HCT116 (cell line): Measurements from ENCODE around the gene FOXK2. TPM values are rescaled to one million over a fixed set of nuclear protein-coding genes. Genes with fewer than 3 reads are reported as not detected.

Source experiments
- ATAC-seq: fragments of 200-7000 bp; cut with Tn5 transposase; 2 replicates; pipeline ENCODE4 v1.9.1; 2020; ENCODE audit warnings: mild to moderate bottlenecking, moderate library complexity
- BruUV-seq: library from RNA; stranded (reverse); fragments of 400-500 nt; replicated peaks from 2 replicates; lab custom pipeline; 2021; lab: Mats Ljungman, UMichigan
- CTCF ChIA-PET: fragments of 300-600 bp; sonication (Branson Sonifier 250); formaldehyde crosslinking; loops from one replicate; lab custom pipeline; 2021; ENCODE audit warnings: antibody characterized with exemption; lab: Charles Lee
- POLR2A ChIA-PET: fragments of 300-600, 350-600 bp; sonication (Branson Sonifier 250); formaldehyde crosslinking; loops from one replicate; lab custom pipeline; 2021; ENCODE audit warnings: antibody characterized with exemption; lab: Charles Lee
- RAD21 ChIA-PET, 2 experiments: fragments of 300-600 bp; sonication (Branson Sonifier 250); formaldehyde crosslinking; loops; one replicate each; lab custom pipeline; 2023; ENCODE audit warnings: low total read pairs in 2 of 2; ENCODE audit not compliant: uncharacterized antibody in 2 of 2, unreplicated experiment in 2 of 2, low non-redundant PET in 1 of 2; lab: Charles Lee
- DNase-seq: peaks from one replicate; pipeline ENCODE4 v3.0.0-alpha.2; 2010; ENCODE audit warnings: low read depth, low spot score
- H2AFZ ChIP-seq: fragments of 200-600 bp; shearing (Covaris generic), sonication (generic); 2 replicates; pipeline ENCODE4 v1.6.1; 2017; ENCODE audit warnings: low read depth, mixed run types, mixed read lengths, antibody characterized with exemption, low read length; ENCODE audit not compliant: poor library complexity, severe bottlenecking
- H3K27ac ChIP-seq: 2 replicates; pipeline ENCODE4 v1.5.1; 2012; ENCODE audit warnings: low read depth, low read length
- H3K27me3 ChIP-seq: fragments of 200-600 bp; sonication (generic); 2 replicates; pipeline ENCODE4 v1.6.1; 2016; ENCODE audit warnings: mixed run types, low read length, mixed read lengths; ENCODE audit not compliant: insufficient read depth
- H3K36me3 ChIP-seq, 2 experiments: fragments of 200-500 bp in 1 of 2; fragments of 200-600 bp in 1 of 2; sonication (Bioruptor generic) in 1 of 2; sonication (generic) in 1 of 2; 2 replicates each; pipeline versions ENCODE4 v1.5.1 to v1.6.1; 2014 to 2016; ENCODE audit warnings: low read length in 2 of 2, inconsistent platforms in 1 of 2, mixed read lengths in 1 of 2, mixed run types in 1 of 2; ENCODE audit not compliant: insufficient read depth in 2 of 2, control insufficient read depth in 1 of 2
- H3K4me1 ChIP-seq, 2 experiments: fragments of 200-600 bp in 1 of 2; sonication (generic) in 1 of 2; 2 replicates each; pipeline versions ENCODE4 v1.5.1 to v1.6.1; 2012 to 2017; ENCODE audit warnings: low read length in 2 of 2, inconsistent platforms in 1 of 2, mild to moderate bottlenecking in 1 of 2, mixed read lengths in 1 of 2, mixed run types in 1 of 2, moderate library complexity in 1 of 2; ENCODE audit not compliant: insufficient read depth in 2 of 2, control insufficient read depth in 1 of 2
- H3K4me2 ChIP-seq: fragments of 200-600 bp; sonication (generic); 2 replicates; pipeline ENCODE4 v1.6.1; 2017; ENCODE audit warnings: mixed run types, low read length, mixed read lengths
- H3K4me3 ChIP-seq, 2 experiments: fragments of 200-600 bp in 1 of 2; sonication (generic) in 1 of 2; replicated peaks in 1 of 2; 2 replicates each; pipeline ENCODE4 v1.5.1; 2011 to 2016; ENCODE audit warnings: low read length in 2 of 2, control low read depth in 1 of 2, low read depth in 1 of 2, mild to moderate bottlenecking in 1 of 2, mixed read lengths in 1 of 2, mixed run types in 1 of 2
- H3K79me2 ChIP-seq: fragments of 200-600 bp; sonication (generic); 2 replicates; pipeline ENCODE4 v1.6.1; 2017; ENCODE audit warnings: mild to moderate bottlenecking, mixed run types, low read length, moderate library complexity, mixed read lengths; ENCODE audit not compliant: insufficient read depth
- H3K9ac ChIP-seq: fragments of 200-600 bp; sonication (generic); 2 replicates; pipeline ENCODE4 v1.6.1; 2016; ENCODE audit warnings: low read length, mixed read lengths
- H3K9me2 ChIP-seq: fragments of 200-600 bp; sonication (generic), shearing (Covaris generic); 2 replicates; pipeline ENCODE4 v1.6.1; 2017; ENCODE audit warnings: mixed run types, mild to moderate bottlenecking, moderate library complexity; ENCODE audit not compliant: insufficient read depth
- H3K9me3 ChIP-seq, 2 experiments: fragments of 200-500 bp in 1 of 2; fragments of 200-600 bp in 1 of 2; sonication (Bioruptor generic) in 1 of 2; sonication (generic) in 1 of 2; 2 replicates each; pipeline ENCODE4 v1.6.1; 2014 to 2017; ENCODE audit warnings: low read length in 2 of 2, mixed read lengths in 2 of 2, inconsistent platforms in 1 of 2, low read depth in 1 of 2, mild to moderate bottlenecking in 1 of 2, mixed run types in 1 of 2, moderate library complexity in 1 of 2; ENCODE audit not compliant: control insufficient read depth in 1 of 2, insufficient read depth in 1 of 2
- H4K20me1 ChIP-seq: fragments of 200-600 bp; sonication (generic), shearing (Covaris generic); 2 replicates; pipeline ENCODE4 v1.6.1; 2017; ENCODE audit warnings: mixed run types, mild to moderate bottlenecking, moderate library complexity; ENCODE audit not compliant: insufficient read depth
- CBX3 ChIP-seq: IDR thresholded peaks from 2 replicates; pipeline ENCODE4 v1.6.1; 2012; ENCODE audit warnings: low read depth
- CEBPB ChIP-seq: IDR thresholded peaks from 2 replicates; pipeline ENCODE4 v1.6.1; 2012; ENCODE audit warnings: low read depth
- EGR1 ChIP-seq: IDR thresholded peaks from 2 replicates; pipeline ENCODE4 v1.6.1; 2012; ENCODE audit warnings: low read depth
- FOSL1 ChIP-seq: IDR thresholded peaks from 2 replicates; pipeline ENCODE4 v1.6.1; 2012; ENCODE audit warnings: low read depth
- POLR2A ChIP-seq: IDR thresholded peaks from 2 replicates; pipeline ENCODE4 v1.7.0; 2011; ENCODE audit warnings: borderline replicate concordance; ENCODE audit not compliant: insufficient read depth, insufficient read length; ENCODE audit errors: extremely low read depth
- POLR2AphosphoS5 ChIP-seq: IDR thresholded peaks from 2 replicates; pipeline ENCODE4 v1.6.1; 2011; ENCODE audit warnings: mild to moderate bottlenecking, low read depth, low read length, moderate library complexity
- SIN3A ChIP-seq: IDR thresholded peaks from 2 replicates; pipeline ENCODE4 v1.6.1; 2012; ENCODE audit warnings: low read depth
- SP1 ChIP-seq: IDR thresholded peaks from 2 replicates; pipeline ENCODE4 v1.6.1; 2012; ENCODE audit warnings: low read depth
- SRF ChIP-seq: IDR thresholded peaks from 2 replicates; pipeline ENCODE4 v1.6.1; 2012; ENCODE audit warnings: low read depth
- TCF7L2 ChIP-seq: IDR thresholded peaks from 2 replicates; pipeline ENCODE4 v1.7.0; 2011; ENCODE audit warnings: borderline replicate concordance, inconsistent platforms; ENCODE audit not compliant: insufficient read depth, insufficient read length; ENCODE audit errors: extremely low read depth
- ZNF274 ChIP-seq: fragments of 200-500 bp; sonication (Bioruptor generic); IDR thresholded peaks from 2 replicates; pipeline ENCODE4 v1.6.1; 2014; ENCODE audit warnings: mild to moderate bottlenecking, low read depth, low read length, inconsistent platforms
- intact Hi-C: fragments of 100-400 bp; cut with micrococcal nuclease; formaldehyde crosslinking; loops from 2 replicates; pipeline ENCODE4 v1.10.0; 2022
- total RNA-seq: library from RNA; stranded (reverse); gene quantifications from one replicate; pipeline ENCODE4 v1.2.1, GENCODE V29; 2021; ENCODE audit not compliant: unreplicated experiment
- TF ChIP-seq, protein P1 (sequence below): IDR thresholded peaks from 2 replicates; pipeline ENCODE4 v1.6.1; 2011; ENCODE audit warnings: mild to moderate bottlenecking, low read length, moderate library complexity; ENCODE audit not compliant: insufficient replicate concordance; ENCODE audit errors: extremely low read depth
- TF ChIP-seq, protein P2 (sequence below), 3 experiments: fragments of 200-600 bp in 1 of 3; sonication (generic) in 1 of 3; IDR thresholded peaks in 2 of 3; conservative IDR thresholded peaks in 1 of 3; 2 replicates each; pipeline ENCODE4 v1.5.1; 2012 to 2017; ENCODE audit warnings: low read depth in 2 of 3, low read length in 2 of 3, antibody characterized with exemption in 1 of 3, borderline replicate concordance in 1 of 3, control low read depth in 1 of 3, mild to moderate bottlenecking in 1 of 3, mixed read lengths in 1 of 3, mixed run types in 1 of 3, moderate library complexity in 1 of 3; ENCODE audit not compliant: insufficient read depth in 1 of 3

The FOXK2 gene
- total RNA-seq, 1 experiment from 2014 or later, result 122 TPM

DNA sequence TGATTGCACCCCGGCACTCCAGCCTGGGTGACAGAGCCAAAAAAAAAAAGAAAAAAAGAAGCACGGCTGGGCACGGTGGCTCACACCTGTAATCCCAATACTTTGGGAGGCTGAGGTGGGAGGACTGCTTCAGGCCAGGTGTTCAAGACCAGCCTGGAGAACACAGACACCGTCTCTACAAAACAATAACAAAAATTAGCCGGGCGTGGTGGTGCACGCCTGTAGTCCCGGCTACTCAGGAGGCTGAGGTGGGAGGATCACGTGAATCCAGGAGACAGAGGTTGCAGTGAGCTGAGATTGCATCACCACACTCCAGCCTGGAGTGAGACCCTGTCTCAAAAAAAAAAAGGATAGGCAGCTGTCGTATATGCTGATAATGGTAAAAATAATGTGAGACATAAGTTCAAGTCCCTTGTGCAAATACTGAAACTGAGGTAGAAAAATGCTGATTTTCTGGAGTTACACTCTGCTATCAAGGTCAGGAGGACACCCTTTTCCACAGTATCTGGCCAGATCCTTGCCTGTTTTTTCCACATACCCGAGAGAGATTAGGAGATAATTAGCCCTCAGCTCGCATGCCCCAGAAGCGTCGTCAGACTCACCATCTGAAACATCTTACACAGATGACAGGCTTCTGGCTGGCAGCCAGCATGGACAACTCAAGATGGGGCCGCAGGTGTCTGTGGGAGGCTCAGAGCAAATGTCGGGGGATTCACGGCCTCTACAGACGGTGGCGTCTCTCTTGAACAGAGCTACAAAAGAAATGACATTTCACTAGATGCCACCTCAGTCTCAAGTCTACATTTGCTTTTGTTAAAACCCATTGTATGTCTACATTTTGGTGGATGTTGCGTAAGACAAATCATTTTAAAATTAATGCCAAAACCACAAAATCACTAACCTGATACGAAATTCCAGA is 91.9 kb downstream of the FOXK2 start:
- Histone ChIP-seq H3K4me3 (no peak overlapping the region), H3K79me2 (no peaks in the 10 kb centered on the region; the same call in 1 of the 2 replicates), H3K36me3 (peaks cover 24 to 33% of the 10 kb centered on the region in 2 experiments), H3K9me2 (no peaks in the 10 kb centered on the region), H4K20me1 (no peaks in the 10 kb centered on the region), H3K4me2 (no peak overlapping the region), H3K9me3 (no peaks in the 10 kb centered on the region), H3K27ac (no peak overlapping the region), H3K9ac (no peak overlapping the region), H3K27me3 (no peaks in the 10 kb centered on the region), H2AFZ (no peak overlapping the region), H3K4me1 (no peaks in the 10 kb centered on the region)
- ChIA-PET POLR2A (no interaction called here), CTCF (no interaction called here), RAD21 (no interaction called here)
- no peak for TF ChIP-seq FOSL1
- TF ChIP-seq, protein P1, sequence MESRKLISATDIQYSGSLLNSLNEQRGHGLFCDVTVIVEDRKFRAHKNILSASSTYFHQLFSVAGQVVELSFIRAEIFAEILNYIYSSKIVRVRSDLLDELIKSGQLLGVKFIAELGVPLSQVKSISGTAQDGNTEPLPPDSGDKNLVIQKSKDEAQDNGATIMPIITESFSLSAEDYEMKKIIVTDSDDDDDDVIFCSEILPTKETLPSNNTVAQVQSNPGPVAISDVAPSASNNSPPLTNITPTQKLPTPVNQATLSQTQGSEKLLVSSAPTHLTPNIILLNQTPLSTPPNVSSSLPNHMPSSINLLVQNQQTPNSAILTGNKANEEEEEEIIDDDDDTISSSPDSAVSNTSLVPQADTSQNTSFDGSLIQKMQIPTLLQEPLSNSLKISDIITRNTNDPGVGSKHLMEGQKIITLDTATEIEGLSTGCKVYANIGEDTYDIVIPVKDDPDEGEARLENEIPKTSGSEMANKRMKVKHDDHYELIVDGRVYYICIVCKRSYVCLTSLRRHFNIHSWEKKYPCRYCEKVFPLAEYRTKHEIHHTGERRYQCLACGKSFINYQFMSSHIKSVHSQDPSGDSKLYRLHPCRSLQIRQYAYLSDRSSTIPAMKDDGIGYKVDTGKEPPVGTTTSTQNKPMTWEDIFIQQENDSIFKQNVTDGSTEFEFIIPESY, result no peak
- no peak for TF ChIP-seq SP1
- no peak for TF ChIP-seq SRF
- no peak for TF ChIP-seq CEBPB
- no peak for TF ChIP-seq TCF7L2
- no peak for TF ChIP-seq ZNF274
- TF ChIP-seq POLR2AphosphoS5, result no peak
- no peak for TF ChIP-seq CBX3
- no peak for TF ChIP-seq POLR2A
- TF ChIP-seq, protein P2, sequence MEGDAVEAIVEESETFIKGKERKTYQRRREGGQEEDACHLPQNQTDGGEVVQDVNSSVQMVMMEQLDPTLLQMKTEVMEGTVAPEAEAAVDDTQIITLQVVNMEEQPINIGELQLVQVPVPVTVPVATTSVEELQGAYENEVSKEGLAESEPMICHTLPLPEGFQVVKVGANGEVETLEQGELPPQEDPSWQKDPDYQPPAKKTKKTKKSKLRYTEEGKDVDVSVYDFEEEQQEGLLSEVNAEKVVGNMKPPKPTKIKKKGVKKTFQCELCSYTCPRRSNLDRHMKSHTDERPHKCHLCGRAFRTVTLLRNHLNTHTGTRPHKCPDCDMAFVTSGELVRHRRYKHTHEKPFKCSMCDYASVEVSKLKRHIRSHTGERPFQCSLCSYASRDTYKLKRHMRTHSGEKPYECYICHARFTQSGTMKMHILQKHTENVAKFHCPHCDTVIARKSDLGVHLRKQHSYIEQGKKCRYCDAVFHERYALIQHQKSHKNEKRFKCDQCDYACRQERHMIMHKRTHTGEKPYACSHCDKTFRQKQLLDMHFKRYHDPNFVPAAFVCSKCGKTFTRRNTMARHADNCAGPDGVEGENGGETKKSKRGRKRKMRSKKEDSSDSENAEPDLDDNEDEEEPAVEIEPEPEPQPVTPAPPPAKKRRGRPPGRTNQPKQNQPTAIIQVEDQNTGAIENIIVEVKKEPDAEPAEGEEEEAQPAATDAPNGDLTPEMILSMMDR (IDR thresholded peaks at IDR 0.05 in 2 of 3, conservative IDR thresholded peaks at IDR 0.05 in 1 of 3; ENCODE audit: borderline replicate concordance in 1 of 3, insufficient read depth in 1 of 3, low read depth in 2 of 3, low read length in 2 of 3), result no peak
- no peak for TF ChIP-seq SIN3A
- TF ChIP-seq EGR1, result no peak
- ATAC-seq (no peak), DNase-seq (no peak)
- BruUV-seq, result no TSS peak
- intact Hi-C loops, result no loop called here
